Measurements from ENCODE around the gene CHN2. TPM values are rescaled to one million over a fixed set of nuclear protein-coding genes. Genes with fewer than 3 reads are reported as not detected.

CHN2 gene
- total RNA-seq, 2 donors from 2014 or later, result 7.0 to 29.1 TPM

DNA sequence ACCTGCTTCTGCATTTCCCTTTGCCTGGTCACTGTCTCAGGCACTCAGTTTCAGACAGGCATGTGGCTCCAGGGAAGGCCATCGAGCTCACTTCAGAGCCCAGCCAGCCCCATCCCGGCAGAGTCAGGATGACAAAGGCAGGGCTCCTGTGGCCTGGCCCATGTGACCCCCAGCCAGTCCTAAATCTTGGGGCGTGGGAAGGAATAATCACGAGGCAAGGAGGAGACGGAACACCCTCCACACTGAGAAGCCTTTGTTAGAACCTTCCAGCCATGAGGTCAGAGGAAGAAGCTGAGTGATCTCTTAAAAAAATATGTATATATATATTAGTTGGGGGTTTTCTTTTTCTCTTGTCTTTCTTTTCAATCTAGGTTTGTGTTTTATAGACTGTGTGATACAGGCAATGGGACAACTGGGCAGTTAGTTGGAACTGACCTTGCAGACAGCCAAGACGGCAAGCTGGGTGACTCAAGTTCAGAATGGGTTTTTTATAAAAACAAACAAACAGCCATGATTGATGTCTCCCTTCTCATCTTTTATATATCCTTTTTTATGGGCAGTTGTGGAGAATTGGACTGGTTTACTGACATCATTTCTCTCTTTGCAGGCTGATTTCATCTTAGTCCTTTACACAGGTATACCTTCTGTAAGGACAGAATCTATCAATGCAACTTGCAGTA, 60.8 kb downstream of the CHN2 start:
- WGBS, result 70% methylated on average over 6 of the region's 6 CpGs
- H3K4me1 ChIP-seq (replicated peaks), result no peaks in the 10 kb centered on the region
- H3K27ac ChIP-seq, result no peak overlapping the region
- no peaks in the 10 kb centered on the region for H3K9me3 ChIP-seq
- H3K36me3 ChIP-seq, result no peaks in the 10 kb centered on the region
- no peak overlapping the region for H3K4me3 ChIP-seq
- no peaks in the 10 kb centered on the region for H3K27me3 ChIP-seq (replicated peaks; ENCODE audit: insufficient read depth)
- DNase-seq (ENCODE audit: low spot score), result no peak
- no peak for TF ChIP-seq POLR2AphosphoS5 (IDR thresholded peaks at IDR 0.05)
- TF ChIP-seq, protein P1, sequence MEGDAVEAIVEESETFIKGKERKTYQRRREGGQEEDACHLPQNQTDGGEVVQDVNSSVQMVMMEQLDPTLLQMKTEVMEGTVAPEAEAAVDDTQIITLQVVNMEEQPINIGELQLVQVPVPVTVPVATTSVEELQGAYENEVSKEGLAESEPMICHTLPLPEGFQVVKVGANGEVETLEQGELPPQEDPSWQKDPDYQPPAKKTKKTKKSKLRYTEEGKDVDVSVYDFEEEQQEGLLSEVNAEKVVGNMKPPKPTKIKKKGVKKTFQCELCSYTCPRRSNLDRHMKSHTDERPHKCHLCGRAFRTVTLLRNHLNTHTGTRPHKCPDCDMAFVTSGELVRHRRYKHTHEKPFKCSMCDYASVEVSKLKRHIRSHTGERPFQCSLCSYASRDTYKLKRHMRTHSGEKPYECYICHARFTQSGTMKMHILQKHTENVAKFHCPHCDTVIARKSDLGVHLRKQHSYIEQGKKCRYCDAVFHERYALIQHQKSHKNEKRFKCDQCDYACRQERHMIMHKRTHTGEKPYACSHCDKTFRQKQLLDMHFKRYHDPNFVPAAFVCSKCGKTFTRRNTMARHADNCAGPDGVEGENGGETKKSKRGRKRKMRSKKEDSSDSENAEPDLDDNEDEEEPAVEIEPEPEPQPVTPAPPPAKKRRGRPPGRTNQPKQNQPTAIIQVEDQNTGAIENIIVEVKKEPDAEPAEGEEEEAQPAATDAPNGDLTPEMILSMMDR (IDR thresholded peaks at IDR 0.05), result no peak
- TF ChIP-seq POLR2A (IDR thresholded peaks at IDR 0.05), result no peak
- intact Hi-C loops (cut with DNase I), result no loop called here

DNA sequence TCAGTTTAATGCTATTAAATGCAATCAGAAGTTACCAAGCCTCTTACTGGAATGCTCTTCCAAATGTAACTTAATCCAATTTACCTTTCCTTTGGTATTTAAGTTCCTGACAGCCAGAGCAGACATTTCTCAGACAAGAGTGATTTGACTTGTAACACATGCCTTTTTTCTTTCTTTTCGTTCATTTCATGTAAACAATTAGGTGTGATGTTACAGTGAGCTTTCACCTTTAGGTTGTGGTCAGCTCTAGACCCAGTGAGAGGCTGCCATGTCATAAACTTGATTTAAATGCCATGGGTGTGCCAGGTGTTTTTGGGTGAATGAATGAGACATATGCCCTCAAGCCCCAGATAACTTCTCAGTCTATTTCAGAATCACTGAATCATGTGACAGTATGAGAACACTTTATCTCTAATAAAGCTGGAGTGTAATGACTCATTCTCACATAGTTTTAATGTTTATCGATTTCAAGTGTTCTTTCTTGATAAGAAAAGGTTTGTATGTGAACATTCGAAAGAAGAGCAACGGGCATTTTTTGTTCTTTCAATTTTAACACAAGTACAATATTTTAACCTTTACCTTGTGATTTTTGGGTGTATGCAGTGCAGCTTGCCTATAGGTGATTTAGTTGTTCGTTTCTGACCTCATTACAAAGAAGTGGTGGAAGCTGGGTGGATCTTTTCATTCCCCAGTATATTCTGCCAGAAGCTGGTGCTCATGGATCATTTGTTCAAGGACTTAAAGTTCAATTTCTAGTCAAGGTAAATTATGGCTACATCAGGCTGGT, 61.5 kb downstream of the CHN2 start:
- no peaks in the 10 kb centered on the region for H3K27me3 ChIP-seq (replicated peaks; ENCODE audit: insufficient read depth)
- no peaks in the 10 kb centered on the region for H3K36me3 ChIP-seq
- TF ChIP-seq POLR2AphosphoS5 (IDR thresholded peaks at IDR 0.05) (no peak), POLR2A (IDR thresholded peaks at IDR 0.05) (no peak)
- TF ChIP-seq, protein P1 (IDR thresholded peaks at IDR 0.05), result no peak
- 31% methylated on average over 5 of the region's 5 CpGs for WGBS
- DNase-seq (ENCODE audit: low spot score), result no peak
- no peak overlapping the region for H3K27ac ChIP-seq
- H3K4me3 ChIP-seq, result no peak overlapping the region
- intact Hi-C loops (cut with DNase I), result no loop called here
- no peaks in the 10 kb centered on the region for H3K4me1 ChIP-seq (replicated peaks)
- no peaks in the 10 kb centered on the region for H3K9me3 ChIP-seq

DNA sequence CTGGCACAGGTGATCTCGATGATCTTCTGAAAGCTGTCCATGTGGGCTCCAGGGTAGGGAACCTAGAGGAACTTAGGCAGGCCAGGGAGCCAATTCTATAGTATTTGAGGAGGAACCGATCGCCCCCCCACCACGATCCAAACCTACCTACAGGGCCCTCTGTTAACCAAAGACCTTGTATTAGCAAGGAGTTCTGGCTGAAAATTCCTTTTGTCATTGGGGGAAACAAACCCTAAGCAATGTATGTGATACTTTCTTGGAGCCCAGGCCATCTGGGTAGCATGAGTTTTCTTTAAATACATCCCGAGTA, 62.1 kb downstream of the CHN2 start:
- Histone ChIP-seq H3K4me1 (replicated peaks) (no peaks in the 10 kb centered on the region), H3K9me3 (no peaks in the 10 kb centered on the region), H3K27me3 (replicated peaks; ENCODE audit: insufficient read depth) (no peaks in the 10 kb centered on the region), H3K27ac (no peak overlapping the region), H3K4me3 (no peak overlapping the region), H3K36me3 (no peaks in the 10 kb centered on the region)
- WGBS, result 96% methylated on average over 5 of the region's 5 CpGs
- no peak for TF ChIP-seq POLR2AphosphoS5 (IDR thresholded peaks at IDR 0.05)
- TF ChIP-seq POLR2A (IDR thresholded peaks at IDR 0.05), result no peak
- TF ChIP-seq, protein P1 (IDR thresholded peaks at IDR 0.05), result no peak
- no peak for DNase-seq (ENCODE audit: low spot score)
- intact Hi-C loops (cut with DNase I), result no loop called here

DNA sequence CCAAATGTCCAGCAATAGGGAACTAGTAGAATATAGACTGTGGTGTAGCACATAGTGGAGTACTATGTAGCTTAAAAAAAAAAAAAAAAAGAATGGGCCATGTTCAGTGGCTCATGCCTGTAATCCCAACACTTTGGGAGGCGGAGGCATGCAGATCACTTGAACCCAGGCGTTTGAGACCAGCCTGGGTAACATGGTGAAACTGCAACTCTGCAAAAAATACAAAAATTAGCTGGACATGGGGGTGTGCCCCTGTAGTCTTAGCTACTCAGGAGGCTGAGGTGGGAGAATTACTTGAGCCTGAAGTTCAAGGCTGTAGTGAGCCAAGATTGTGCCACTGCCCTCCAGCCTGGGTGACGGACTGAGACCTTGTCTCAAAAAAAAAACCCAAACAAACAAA, 64.4 kb downstream of the CHN2 start:
- no peak overlapping the region for H3K4me3 ChIP-seq
- H3K27me3 ChIP-seq (replicated peaks; ENCODE audit: insufficient read depth), result no peaks in the 10 kb centered on the region
- WGBS, result 95% methylated on average over 3 of the region's 3 CpGs
- TF ChIP-seq POLR2A (IDR thresholded peaks at IDR 0.05) (no peak), POLR2AphosphoS5 (IDR thresholded peaks at IDR 0.05) (no peak)
- TF ChIP-seq, protein P1 (IDR thresholded peaks at IDR 0.05), result no peak
- no peak for DNase-seq (ENCODE audit: low spot score)
- H3K36me3 ChIP-seq, result no peaks in the 10 kb centered on the region
- intact Hi-C loops (cut with DNase I), result no loop called here
- H3K27ac ChIP-seq, result no peak overlapping the region
- H3K4me1 ChIP-seq (replicated peaks), result no peaks in the 10 kb centered on the region
- no peaks in the 10 kb centered on the region for H3K9me3 ChIP-seq

Measured in prostate gland (tissue), 2 donors.